CD1c-positive myeloid dendritic cell (primary cell): ENCODE measurements around the gene RAB5IF.
"Not testable (repeated sequence)": the region's sequence is repeated elsewhere in the genome, so short reads cannot be mapped to it uniquely, and the experiment has no call there.

ENCODE experiments used
- DNase-seq: peaks from one replicate; pipeline ENCODE4 v3.0.0-alpha.2; 2016; ENCODE audit errors: extremely low spot score

RAB5IF gene

GRCh38 chr20:36629719-36630681, 24.4 kb downstream of the RAB5IF start:
- DNase-seq = no peak

DNA sequence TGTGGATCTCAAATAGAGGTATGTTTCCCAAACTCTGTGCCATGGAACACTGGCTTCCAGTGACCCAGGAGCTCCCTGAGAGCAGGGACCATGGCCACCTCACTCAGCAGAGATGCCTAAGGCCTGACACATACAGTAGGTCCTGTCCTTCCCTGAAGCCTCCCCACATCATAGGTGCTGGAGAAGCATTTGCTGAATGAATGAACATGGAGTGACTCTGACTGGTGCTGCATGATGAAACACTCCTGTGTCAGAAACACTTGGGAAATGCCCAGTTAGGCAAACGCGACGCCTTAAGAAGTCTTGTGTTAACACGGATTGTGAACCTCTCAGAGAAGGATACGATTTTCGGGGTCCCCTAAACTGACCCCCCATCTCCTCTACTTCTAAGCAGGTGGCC, 26.1 kb downstream of the RAB5IF start:
- no peak for DNase-seq

GRCh38 chr20:36632147-36632486, 26.5 kb downstream of the RAB5IF start:
- no peak for DNase-seq

GRCh38 chr20:36632487-36633284, 27.1 kb downstream of the RAB5IF start:
- no peak for DNase-seq

DNA sequence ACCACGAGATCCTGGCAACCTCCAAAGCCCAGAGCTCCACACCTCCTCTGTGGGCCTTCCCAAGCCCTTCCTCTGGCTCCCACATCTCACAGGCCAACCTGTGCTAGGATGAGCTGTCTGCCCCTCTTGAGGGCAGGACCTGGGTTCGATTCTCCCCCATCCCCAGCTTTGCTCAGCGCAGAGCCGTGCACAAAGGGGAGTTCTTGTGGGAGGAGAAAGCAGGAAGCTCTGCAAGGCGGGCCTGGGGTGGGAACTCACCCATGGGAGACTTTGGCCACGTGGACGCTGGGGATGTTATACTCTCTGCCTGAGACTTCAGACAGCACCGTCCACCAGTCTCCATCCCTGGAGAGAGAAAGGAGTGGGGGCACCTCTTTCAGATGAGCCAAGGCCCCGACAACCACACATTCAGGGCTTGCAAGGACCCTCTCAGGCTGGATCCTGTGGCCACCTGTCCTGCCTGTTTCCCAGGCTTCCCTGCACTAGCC, 27.8 kb downstream of the RAB5IF start:
- DNase-seq = no peak

DNA sequence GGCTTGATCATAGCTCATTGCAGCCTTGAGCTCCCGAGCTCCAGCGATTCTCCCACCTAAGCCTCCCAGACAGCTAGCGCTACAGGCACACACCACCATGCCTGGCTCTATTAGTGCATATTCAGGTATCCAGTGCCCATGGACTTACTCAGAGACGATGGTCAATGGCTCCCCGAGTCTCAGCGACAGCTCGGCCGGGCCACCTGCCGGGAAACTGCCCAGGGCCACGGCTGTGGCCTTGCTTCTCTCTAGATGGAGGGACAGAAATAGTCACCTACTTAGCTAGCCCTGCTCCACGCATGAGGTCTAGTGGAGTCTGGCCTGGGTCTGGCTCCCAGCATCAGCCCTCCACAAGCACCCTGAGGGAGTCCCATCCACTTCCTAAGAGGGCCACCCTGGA, 28.8 kb downstream of the RAB5IF start:
- DNase-seq = no peak

- not testable (repeated sequence) for DNase-seq
Measured at GRCh38 chr20:36638876-36639400, 33.4 kb downstream of the RAB5IF start.

GRCh38 chr20:36641506-36641843, 35.9 kb downstream of the RAB5IF start:
- no peak for DNase-seq

DNA sequence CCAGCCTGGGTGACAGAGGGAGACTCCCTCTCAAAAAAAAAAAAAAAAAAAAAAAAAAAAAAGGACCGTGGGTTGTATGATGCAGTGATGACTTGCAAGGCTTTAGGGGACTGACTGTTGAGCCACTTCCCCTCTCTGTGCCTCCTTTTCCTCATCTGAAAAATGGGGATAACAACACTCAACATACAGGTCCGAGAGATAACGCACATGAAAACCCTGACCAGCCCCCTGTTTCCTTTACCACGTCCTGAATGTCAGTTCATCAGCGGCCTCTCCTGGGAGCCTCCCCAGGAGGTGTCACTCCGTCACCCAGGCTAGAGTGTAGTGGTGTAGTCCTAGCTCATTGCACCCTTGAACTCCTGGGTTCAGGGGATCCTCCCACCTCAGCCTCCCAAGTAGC, 36.6 kb downstream of the RAB5IF start:
- no peak for DNase-seq

DNA sequence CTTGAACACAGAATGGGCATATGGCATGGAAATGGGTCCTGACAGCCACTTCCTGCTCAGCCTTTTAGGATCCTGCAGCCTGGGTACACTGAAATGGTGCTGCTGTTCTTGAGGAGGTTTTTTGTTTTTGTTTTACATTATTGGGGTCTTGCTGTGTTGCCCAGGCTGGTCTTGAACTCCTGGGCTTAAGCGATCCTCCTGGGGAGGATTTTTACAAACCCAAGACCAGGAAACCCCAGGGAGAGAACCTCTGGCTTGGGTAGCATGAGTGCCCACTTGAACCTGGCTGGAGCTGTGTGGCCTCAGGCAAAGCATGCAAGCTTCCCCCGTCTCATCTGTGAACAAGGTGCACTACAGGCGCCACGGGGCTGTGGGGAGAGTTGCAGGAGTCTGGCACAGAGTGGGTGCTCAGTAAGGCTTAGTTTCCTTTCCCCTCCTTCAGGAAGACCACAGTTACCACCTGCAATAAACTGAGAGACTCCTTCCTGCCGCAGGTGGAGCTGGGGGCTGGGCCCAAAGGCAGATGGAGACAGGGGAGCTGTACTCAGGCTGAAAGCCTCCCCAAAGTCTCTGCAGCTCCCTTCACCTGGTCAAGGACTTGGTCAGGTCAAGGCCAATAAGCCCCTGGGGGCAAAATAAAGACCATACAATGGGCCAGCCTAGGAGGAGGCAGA, 38.6 kb downstream of the RAB5IF start:
- DNase-seq = no peak

DNA sequence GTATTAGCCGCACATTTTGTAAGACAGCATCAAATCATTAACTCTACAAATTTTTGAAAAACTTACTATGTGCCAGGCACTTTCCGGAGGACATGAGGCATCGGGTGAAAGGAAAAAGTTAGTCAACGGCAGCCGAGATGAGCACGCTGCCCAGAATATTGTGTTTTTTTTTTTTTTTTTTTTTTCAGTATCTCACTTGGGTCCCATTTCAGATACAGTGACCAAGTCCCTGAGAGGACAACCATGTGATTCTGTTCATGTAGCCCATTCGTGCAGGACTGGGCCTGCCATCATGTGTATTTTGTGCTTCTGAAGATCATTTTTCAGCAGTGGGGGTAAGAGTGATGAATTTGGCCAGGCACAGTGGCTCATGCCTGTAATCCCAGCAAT, 39.1 kb downstream of the RAB5IF start:
- DNase-seq = no peak

- DNase-seq = no peak
Measured at GRCh38 chr20:36645353-36645752, 39.8 kb downstream of the RAB5IF start.

- peak; percentile 66 for DNase-seq
Measured at GRCh38 chr20:36645998-36646397, 40.4 kb downstream of the RAB5IF start, which contains the start of gene SLA2. Gene SLA2 (minus strand): TSS chr20:36646196. CDS start chr20:36641335, 4,861 bp downstream.

GRCh38 chr20:36646678-36647077, 41.1 kb downstream of the RAB5IF start:
- DNase-seq = no peak

DNA sequence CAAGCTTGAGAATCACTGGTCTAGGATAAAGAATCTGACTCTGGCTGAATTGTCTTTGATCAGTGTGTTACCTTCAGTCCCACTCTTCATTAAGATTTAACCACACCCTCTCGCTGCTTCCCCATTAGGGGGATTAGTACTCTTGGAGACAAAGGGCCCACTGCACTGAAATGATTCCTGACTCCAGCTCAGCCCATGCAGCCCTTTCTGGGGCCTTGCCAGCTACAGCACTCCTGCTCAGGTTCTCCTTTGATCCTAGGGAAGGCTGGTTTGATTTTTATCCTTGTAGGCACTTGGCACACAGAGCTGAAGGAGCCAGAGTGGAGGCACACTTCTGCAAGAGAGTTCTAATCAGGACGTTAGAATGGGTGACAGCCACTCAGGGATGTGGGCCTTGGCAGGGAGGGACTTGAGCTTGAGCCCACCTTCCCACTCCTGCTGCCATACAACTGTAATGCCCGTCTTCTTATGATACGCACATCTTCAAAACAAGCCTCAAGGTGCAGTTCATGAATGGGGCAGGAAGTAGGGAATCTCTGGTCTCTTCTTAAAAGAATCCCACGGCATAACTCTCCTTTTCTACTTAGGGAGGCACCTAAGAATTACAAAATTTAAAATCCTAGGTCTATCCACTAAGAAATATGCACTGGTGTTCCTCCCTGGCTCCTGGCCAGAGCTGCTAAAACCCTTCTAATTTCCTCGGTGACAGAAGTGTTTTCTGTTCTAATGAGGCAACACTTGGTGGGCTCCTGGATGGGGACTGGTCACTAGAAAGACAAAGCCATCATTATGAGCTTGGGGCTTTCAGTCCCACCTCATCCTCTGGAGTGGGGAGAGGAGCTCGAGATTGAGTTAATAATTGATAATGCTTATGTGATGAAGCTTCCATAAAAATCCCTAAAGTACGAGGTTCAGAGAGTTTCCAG, 41.9 kb downstream of the RAB5IF start:
- DNase-seq = no peak

- DNase-seq = no peak
Measured at GRCh38 chr20:36653456-36653855, 47.9 kb downstream of the RAB5IF start.

- no peak for DNase-seq
Measured at GRCh38 chr20:36654506-36654905, 48.9 kb downstream of the RAB5IF start.

GRCh38 chr20:36655004-36655403, 49.4 kb downstream of the RAB5IF start:
- no peak for DNase-seq

DNA sequence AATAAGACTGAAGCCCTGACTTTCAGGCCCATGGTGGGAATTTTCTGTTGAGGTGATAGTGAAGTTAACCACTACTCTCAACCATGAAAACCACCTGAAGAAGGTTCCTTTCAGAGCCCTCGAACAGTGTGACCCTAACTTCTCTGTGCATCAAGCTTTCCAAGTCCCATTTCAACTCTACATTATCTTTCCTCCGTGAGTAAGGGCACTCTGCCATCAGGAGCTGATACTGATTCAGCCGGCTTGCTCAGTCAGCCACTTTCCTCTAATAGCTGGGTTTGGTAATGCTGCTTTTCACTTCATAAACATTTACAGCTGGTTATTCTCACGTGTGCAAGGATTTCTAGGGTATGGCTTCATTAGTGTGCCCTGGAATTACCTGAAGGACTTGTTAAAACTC, 51.2 kb downstream of the RAB5IF start:
- DNase-seq = no peak

DNA sequence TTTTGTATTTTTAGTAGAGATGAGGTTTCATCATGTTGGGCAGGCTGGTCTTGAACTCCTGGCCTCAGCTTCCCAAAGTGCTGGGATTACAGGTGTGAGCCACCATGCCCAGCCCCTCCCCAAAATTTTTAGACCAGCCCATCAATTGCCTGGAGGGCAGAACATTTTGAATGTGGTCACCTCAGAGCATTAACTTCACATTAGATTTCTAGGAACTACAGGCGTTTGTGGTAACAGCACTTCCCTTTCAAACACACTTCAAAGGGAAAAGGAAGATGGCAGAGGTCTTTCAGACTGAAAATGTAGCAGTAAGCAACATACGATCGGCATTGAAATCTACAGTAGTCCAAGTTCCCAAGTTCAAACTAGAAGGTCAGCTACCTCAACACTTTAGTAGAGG, 52.7 kb downstream of the RAB5IF start:
- DNase-seq = no peak
